Right atrium auricular region (tissue), 2 donors: ENCODE results near the gene SNORC. TPM values are rescaled to one million over a fixed set of nuclear protein-coding genes. Genes with fewer than 3 reads are reported as not detected.

ENCODE experiments used
- DNase-seq: peaks from one replicate; pipeline ENCODE4 v3.0.0-alpha.2; 2019; ENCODE audit warnings: low spot score
- H3K27ac ChIP-seq, 2 donors: fragments of 200-600 bp; sonication (generic); 1 replicate in 1 of 2; 2 replicates in 1 of 2; pipeline ENCODE4 v1.5.1; 2016 to 2019
- H3K27me3 ChIP-seq, 2 donors: fragments of 200-600 bp; sonication (generic); one replicate each; pipeline versions ENCODE4 v1.5.1 to v1.6.0; 2017 to 2019
- H3K36me3 ChIP-seq: fragments of 200-600 bp; sonication (generic); one replicate; pipeline ENCODE4 v1.5.1; 2016
- H3K4me1 ChIP-seq, 2 donors: fragments of 200-600 bp; sonication (generic); one replicate each; pipeline versions ENCODE4 v1.5.1 to v1.6.0; 2017 to 2019
- H3K4me3 ChIP-seq, 2 donors: fragments of 200-600 bp; sonication (generic); 1 replicate in 1 of 2; 2 replicates in 1 of 2; pipeline ENCODE4 v1.5.1; 2017 to 2019; ENCODE audit warnings: mild to moderate bottlenecking in 1 of 2, moderate library complexity in 1 of 2
- H3K9me3 ChIP-seq, 2 donors: fragments of 200-600 bp; sonication (generic); one replicate each; pipeline ENCODE4 v1.5.1; 2019
- CTCF ChIP-seq, 2 donors: fragments of 200-600 bp; sonication (generic); IDR thresholded peaks; one replicate each; pipeline ENCODE4 v1.5.1; 2019; ENCODE audit warnings: antibody characterized with exemption in 2 of 2
- total RNA-seq, 2 donors: library from RNA; depleted of rRNA; stranded (reverse); fragments of >200 nt; gene quantifications; one replicate each; pipeline ENCODE4 v1.1.0, GENCODE V29; 2016

The SNORC gene
- total RNA-seq, 2 donors from 2014 or later = 0.12 to 0.30 TPM

DNA sequence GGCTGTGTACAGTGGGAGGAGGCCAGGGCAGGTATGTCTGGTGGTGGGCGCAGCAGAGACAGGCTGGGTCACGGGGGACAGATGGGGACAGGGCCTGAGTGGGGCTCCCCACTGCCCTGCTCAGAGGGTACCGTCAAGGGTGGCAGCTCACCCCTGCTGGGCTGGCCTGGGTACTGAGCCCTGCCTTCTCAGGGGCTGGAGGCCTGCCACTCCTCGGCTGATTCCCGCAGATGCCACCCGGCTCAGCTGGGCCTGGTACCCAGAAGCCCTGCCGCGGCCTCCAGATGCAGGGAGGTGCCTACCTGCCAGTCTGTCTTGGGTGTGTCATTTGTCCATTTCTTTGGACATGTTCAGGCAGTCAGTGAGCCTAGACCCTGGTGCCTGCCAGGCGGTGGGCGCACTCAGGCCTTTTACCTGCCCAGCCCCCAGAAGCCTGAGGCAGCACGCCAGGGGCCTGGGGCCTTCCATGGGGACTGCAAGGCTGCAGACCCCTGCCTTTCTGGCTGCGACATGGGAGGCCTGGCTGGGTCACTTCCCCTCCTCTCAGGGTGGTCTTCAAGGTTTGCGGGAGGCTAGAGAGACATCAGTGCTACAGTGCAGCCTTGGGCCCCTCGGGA, 3.3 kb downstream of the SNORC start:
- Histone ChIP-seq H3K9me3 (no peaks in the 10 kb centered on the region), H3K27me3 (peaks cover 0 to 6% of the 10 kb centered on the region in 2 donors), H3K27ac (no peak overlapping the region)

GRCh38 chr2:232873909-232874641, 4.0 kb downstream of the SNORC start:
- DNase-seq = no peak

More for the DNA sequence above, 3.3 kb downstream of the SNORC start:
- DNase-seq = no peak
- H3K4me1 ChIP-seq = peaks cover 0 to 15% of the 10 kb centered on the region in 2 donors
- no peak for TF ChIP-seq CTCF (IDR thresholded peaks at IDR 0.05)
- no peaks in the 10 kb centered on the region for H3K36me3 ChIP-seq
- no peak overlapping the region for H3K4me3 ChIP-seq

DNA sequence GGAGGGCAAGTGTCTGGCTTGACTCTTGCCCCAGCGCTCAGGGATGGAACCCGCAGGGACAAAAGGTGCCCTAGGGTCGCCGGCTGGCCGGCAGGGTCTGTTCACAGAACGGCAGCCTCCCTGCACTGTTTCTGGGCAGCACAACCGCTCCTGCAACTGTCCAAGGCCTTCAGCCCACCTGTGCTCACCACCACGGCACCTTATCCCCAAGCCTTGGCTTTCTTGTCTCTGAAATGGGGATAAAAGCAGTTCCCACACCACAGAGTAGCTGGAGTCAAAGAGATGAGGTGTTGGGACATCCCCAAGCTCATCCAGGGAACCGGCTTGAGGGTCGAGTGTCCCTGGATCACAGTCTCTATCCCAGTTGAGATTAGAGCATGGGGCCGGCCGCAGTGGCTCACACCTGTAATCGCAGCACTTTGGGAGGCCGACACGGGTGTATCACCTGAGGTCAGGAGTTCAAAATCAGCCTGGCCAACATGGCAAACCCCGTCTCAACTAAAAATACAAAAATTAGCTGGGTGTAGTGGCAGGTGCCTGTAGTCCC, 4.7 kb downstream of the SNORC start:
- DNase-seq = no peak
- peaks cover 0 to 15% of the 10 kb centered on the region in 2 donors for H3K4me1 ChIP-seq
- no peaks in the 10 kb centered on the region for H3K9me3 ChIP-seq
- H3K27ac ChIP-seq = no peak overlapping the region
- no peak for TF ChIP-seq CTCF (IDR thresholded peaks at IDR 0.05)
- no peaks in the 10 kb centered on the region for H3K36me3 ChIP-seq
- no peak overlapping the region for H3K4me3 ChIP-seq
- peaks cover 0 to 6% of the 10 kb centered on the region in 2 donors for H3K27me3 ChIP-seq

More at GRCh38 chr2:232873909-232874641, 4.0 kb downstream of the SNORC start:
- Histone ChIP-seq H3K9me3 (no peaks in the 10 kb centered on the region), H3K27ac (no peak overlapping the region), H3K36me3 (no peaks in the 10 kb centered on the region), H3K4me3 (no peak overlapping the region), H3K4me1 (peaks cover 0 to 15% of the 10 kb centered on the region in 2 donors), H3K27me3 (peaks cover 0 to 6% of the 10 kb centered on the region in 2 donors)
- TF ChIP-seq CTCF (IDR thresholded peaks at IDR 0.05) = no peak

GRCh38 chr2:232875256-232876121, 5.4 kb downstream of the SNORC start:
- no peaks in the 10 kb centered on the region for H3K36me3 ChIP-seq
- no peak overlapping the region for H3K27ac ChIP-seq
- DNase-seq = no peak
- H3K4me1 ChIP-seq = peaks cover 0 to 15% of the 10 kb centered on the region in 2 donors
- no peak for TF ChIP-seq CTCF (IDR thresholded peaks at IDR 0.05)
- peak overlapping the region; percentile 14 to 51 for H3K4me3 ChIP-seq
- no peaks in the 10 kb centered on the region for H3K9me3 ChIP-seq
- peaks cover 0 to 6% of the 10 kb centered on the region in 2 donors for H3K27me3 ChIP-seq

- no peaks in the 10 kb centered on the region for H3K36me3 ChIP-seq
- H3K27ac ChIP-seq = no peak overlapping the region
- H3K4me3 ChIP-seq = peak overlapping the region; percentile 14 to 51
- H3K4me1 ChIP-seq = peaks cover 0 to 15% of the 10 kb centered on the region in 2 donors
- DNase-seq = no peak
- no peak for TF ChIP-seq CTCF (IDR thresholded peaks at IDR 0.05)
- no peaks in the 10 kb centered on the region for H3K9me3 ChIP-seq
- H3K27me3 ChIP-seq = peaks cover 0 to 6% of the 10 kb centered on the region in 2 donors
These were observed 6.3 kb downstream of the SNORC start for GRCh38 chr2:232876161-232876977.
